ENCODE results near the gene TSPAN18.

Gene TSPAN18

DNA sequence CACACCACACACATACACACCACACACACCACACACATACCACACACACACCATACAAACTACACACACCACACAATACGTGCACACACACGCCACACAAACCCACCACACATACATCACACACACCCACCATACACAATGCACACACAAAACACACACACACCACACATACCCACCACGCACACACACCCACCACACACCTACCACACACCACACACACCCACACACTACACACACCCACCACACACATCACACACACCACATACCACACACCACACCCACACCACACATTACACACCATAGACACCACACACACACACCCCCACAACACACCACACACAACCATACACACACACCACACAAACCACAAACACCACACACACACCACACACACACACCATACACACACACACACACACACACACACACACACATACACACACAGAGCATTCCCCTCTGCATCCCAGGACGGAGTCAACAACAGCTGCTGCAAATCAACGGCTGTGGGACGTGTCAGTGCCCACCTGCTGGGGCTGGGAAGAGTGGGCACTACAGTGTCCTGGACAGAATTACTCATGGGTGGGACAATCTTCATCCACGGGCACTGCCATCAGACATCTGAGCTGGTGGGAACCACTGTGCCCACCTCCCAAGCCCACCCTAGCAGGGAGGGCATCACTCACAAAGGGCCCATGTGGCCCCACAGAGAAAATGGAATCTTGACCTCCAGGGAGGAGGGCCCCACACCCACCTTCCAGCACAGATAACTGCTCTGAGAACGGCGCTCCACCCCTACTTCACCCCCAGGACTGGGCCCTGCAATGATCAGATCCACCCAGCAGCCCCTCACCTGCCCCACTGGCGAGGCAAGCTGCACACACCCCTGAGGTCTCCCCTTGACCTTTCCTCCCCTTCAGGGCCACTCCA is 215.5 kb downstream of the TSPAN18 start:
- DNase-seq (ENCODE audit: low read depth), result no peak

DNA sequence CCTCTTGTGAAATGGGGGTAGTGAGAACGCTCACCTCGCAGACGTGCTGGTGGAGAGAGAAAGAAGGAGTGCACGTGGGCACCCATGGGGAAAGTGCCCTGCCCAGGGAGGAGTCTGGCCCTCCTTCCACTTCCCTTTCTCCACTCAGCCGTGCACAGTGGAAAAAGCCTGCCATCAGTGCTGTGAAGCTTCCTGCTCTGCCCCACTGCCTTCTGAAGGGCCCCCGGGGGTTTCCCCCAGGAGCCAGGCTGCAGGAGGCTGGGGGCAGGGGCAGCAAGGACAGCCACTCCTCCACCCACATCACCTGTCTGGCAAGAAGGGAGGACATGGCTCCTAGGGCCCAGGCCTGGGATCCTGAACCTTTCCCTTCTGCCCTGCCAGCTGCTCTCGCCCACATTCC is 216.4 kb downstream of the TSPAN18 start:
- DNase-seq (ENCODE audit: low read depth), result no peak

DNA sequence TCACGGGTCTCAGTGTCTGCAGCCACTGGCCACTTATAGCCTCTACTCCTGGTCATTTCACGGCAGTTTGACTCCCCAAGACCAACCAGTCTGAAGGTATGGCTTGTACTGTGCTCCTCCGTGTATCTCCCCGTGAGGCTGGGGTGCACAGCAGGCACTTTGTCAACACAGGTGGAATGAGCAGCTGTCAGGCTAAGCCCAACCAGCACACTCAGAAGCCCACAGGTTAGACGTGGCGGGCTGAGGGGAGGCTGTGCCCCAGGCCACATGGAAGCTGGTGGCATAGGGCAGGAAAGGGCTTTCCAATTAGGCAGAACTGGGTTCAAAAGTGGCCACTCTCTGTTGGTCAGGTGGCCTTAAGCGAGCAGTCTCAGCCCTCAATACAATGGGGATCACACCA is 216.9 kb downstream of the TSPAN18 start:
- no peak for DNase-seq (ENCODE audit: low read depth)

- DNase-seq (ENCODE audit: low read depth), result no peak
Measured at GRCh38 chr11:44944181-44944852, 217.6 kb downstream of the TSPAN18 start.

DNA sequence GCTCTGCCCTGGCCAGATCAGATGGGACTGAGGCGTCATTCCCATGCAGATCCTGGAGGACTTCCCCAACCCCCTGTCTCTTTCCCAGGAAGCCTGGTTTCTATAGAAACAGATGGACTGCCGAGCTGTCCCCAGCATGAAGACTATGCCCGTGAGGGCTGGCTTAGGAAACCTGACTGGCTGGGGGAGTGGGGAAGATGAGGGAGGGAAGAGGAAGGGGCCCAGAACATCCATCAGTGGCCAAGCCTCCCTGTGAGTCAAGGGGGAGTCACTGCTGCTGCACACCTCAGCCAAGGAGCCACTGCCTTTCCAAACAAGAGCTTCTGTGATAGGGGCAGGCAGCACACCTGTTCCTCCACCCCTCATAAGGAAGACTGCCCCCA is 218.1 kb downstream of the TSPAN18 start:
- DNase-seq (ENCODE audit: low read depth), result no peak

DNA sequence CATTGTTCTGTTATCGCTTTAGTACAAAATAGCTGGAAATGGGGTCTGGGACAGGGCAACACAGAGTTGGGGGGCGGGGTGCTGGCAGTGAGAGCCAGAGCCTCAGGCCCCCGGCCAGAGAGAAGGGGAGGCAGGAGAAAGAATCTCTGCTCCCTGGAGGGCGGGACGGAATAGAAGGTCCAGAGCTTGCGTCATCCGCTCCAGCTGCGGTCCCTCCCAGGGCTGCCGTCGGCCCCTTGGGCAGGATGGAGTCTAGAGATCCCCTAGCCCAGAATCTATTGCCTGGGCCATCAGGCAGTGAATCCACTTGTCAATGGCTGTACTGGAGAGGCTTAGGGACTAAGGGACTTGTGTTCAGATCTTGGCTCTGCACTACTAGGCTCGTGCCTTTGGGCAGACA is 218.9 kb downstream of the TSPAN18 start:
- no peak for DNase-seq (ENCODE audit: low read depth)

GRCh38 chr11:44946263-44946662 is 219.5 kb downstream of the TSPAN18 start:
- no peak for DNase-seq (ENCODE audit: low read depth)

DNA sequence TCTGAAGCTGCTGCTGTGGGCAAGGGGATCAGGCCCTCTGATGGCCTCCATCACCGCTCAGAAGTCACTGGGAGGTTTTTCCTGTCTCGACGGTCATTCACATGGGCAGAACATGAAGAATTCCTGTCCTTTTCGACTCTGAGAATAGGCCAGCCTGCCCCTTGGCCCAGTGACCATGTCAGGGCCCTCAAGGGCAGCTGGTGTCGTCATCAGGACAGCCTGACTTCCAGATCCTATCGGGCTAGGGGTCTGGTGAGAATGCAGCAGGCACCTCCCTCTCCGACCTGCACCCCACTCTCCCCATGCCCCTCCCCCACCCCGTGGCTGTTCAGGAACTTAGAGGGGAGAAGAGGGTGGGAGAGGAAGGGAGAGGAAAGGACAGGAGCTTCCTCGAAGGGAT is 220.4 kb downstream of the TSPAN18 start:
- no peak for DNase-seq (ENCODE audit: low read depth)

- no peak for DNase-seq (ENCODE audit: low read depth)
Measured at GRCh38 chr11:44948155-44948554, 221.4 kb downstream of the TSPAN18 start.

DNA sequence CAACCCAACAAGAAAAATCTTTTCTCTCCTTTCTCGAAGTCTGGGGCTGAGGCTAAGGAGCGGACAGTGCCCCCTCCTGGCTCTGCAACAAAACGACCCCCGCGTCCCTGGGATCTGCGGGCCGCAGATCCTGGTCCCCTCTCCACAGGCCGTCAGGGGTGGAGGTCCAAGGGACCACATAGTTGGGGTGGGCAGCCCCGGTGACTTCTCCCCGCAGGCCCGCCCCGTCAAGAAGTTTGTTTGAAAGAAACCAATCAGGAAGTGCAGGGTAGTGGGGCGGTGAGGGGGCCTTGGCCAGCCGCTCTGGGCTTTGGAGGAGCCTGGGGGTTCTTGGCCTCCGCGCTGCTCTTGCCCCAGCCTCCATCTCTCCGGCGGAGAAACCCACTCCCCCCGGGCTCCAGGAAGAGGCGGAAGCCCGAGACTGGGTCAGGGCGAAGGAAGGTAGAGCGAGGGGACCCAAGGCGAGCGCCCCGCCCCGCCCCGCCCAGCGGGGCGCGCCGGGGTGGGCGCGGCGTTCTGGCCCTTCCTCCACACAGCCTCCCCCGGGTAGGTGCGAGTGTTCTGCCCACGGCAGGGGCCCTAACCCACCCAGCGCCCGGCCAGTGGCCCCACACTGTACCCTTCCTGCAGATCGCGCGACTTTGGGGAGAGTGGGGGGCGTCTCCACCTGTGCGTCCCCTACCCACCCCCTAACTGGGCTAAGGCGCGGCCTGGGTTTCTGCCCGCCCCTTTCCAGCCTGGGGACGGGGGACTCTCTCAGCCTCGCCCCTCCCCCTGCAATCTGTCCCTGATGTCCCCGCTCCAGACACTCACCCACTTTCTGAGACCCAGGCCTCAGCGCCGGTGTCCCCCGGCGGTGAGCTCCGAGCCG is 222.6 kb downstream of the TSPAN18 start:
- DNase-seq (ENCODE audit: low read depth), result no peak

DNA sequence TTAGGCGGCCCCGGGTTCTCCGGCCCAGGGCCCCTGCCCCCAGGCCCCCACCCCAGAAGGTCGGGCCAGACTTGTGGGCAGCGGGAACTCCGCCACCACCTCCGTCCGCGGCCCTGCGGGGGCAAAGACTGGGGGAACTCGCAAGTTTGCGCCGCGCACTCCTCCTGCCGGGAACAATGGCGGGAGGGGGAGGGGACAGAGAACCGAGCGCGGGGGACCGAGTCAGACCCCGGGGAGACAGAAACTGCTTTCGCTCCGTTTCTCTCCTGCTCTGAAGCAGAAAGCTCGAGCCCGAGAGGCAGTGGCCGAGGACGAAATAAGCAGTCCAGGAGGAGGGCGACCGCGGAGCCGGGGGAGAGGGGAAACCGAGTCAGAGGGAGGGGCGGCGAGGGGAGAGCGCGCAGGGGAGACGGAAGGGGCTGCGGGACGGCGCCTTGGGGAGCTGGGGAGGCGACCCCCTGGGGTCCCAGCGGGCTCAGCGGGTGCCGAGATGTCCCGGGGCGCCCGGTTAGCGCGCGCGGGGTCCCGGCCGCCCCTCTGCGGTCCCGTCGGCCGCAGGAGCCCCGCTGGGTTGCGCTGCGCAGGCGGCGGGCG is 223.4 kb downstream of the TSPAN18 start:
- no peak for DNase-seq (ENCODE audit: low read depth)

GRCh38 chr11:44950625-44951476 is 224.1 kb downstream of the TSPAN18 start, which contains the start of gene TP53I11:
TSS of gene TP53I11 (minus strand) at chr11:44950883. CDS start at chr11:44938335, 12,548 bp downstream.
- peak; percentile 57 for DNase-seq (ENCODE audit: low read depth)

DNA sequence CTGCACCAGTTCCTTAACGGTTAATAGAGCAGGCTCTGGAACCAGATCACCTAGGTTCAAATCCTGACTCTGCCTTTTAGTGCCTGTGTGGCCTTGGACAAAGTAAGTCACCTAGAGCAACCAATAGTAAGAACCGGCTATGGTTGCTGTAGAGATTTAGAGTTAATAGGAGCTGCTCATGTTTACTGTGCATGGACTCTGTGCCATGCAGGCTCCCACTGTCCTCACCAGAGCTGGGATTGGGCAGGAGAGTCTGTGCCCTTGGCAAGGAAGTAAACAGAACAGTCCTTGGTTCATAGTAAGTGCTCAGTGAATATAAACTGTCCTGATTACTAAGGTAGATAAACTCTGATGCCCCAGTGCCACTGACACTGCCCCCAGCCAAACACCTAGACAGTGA is 225.3 kb downstream of the TSPAN18 start:
- DNase-seq (ENCODE audit: low read depth), result no peak

DNA sequence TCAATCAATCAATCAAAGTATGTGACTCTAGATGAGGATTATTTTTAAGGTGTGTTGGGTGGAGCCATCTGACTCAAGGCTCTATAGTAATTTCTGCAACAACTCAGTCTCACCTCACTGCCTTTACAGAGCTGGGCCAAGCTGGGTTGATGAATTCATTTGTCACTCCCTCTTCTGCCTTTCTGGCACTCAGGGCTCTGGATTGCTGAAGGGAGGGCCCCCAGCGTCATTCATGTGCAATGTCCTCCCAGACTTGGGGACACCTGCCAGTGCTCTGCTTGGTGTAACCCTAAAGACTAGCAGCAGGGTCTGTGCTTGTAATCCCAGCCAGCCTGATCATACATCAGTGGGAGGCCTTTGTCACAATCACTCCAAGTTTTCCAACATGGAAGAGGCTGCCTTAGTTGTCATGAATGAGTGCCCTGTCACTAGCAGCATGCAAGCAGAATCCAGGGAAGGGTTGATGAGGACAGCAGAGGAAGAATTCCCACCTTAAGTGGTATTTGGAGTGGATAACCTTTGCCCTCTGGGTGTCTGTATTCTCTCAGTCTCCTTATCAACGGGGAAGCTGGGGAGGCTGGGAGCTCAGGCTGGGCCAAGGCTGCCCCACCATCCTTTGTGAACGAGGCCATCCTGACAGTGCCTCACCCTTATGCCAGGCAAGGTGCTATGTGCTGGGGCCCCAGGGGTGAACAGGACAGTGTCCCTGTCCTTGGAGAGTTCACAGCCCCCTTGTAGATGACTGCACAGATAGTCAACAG is 225.9 kb downstream of the TSPAN18 start:
- DNase-seq (ENCODE audit: low read depth), result no peak

- DNase-seq (ENCODE audit: low read depth), result no peak
Measured at GRCh38 chr11:44954051-44954906, 227.5 kb downstream of the TSPAN18 start.

DNA sequence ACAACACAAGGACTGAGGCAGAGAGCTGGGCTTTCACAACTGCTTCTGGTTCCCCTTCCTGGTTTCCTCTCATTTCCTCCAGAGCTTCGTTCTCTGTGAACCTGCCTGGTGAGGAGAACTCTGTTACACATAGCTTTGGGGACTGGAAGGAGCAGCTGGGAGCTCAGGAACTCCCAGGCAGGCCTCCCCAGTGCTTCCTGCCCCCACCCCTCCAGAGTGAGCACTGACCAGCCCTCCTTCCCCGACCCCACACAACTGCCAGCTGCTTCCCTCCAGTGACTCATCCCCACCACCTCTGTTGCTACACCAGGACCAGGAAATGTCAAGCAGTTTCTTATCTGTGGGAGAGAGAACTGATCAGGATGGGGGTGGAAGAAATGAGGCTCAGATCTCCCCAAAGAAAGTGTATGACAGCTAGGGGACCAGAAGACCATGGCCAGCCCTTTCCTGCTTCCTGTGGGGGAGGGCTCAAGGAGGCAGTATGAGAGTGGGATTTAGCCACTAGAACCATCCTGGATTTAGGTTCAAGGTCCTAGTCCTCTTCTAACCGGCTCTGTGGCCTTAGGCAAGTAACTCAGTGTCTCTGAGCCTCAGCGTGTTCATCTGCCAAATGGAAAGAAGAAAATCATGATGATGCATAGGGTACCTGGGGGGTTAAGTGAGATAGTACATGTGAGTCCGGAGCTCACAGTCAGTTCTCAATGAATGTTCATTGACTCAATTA is 228.4 kb downstream of the TSPAN18 start:
- no peak for DNase-seq (ENCODE audit: low read depth)

GRCh38 chr11:44957040-44957515 is 230.3 kb downstream of the TSPAN18 start:
- DNase-seq (ENCODE audit: low read depth), result no peak

GRCh38 chr11:44957776-44958564 is 231.2 kb downstream of the TSPAN18 start:
- no peak for DNase-seq (ENCODE audit: low read depth)

Measured in activated gamma-delta T cell treated with anti-CD3 and anti-CD28 coated beads, Interleukin-2, amount 50 U/mL, for 16 hours (primary cell).